Subcutaneous adipose tissue (tissue), 4 donors: ENCODE results near the gene SLC16A14. TPM values are rescaled to one million over a fixed set of nuclear protein-coding genes. Genes with fewer than 3 reads are reported as not detected.

Experiments
- CTCF ChIP-seq: fragments of 450-650 bp; IDR thresholded peaks from one replicate; pipeline ENCODE4 v1.5.1; 2016; ENCODE audit warnings: low read depth, mild to moderate bottlenecking, control low read depth, antibody characterized with exemption, moderate library complexity
- total RNA-seq, 4 donors: library from RNA; depleted of rRNA; stranded (reverse); fragments of >200 nt; gene quantifications; one replicate each; pipeline ENCODE4 v1.1.0, GENCODE V29; 2016

SLC16A14 gene
- total RNA-seq, 4 donors from 2014 or later = 0.68 to 3.3 (median 1.8) TPM

GRCh38 chr2:230023313-230023712 is 45.4 kb downstream of the SLC16A14 start:
- TF ChIP-seq CTCF = no peak

GRCh38 chr2:230019742-230020141 is 49.0 kb downstream of the SLC16A14 start:
- no peak for TF ChIP-seq CTCF

GRCh38 chr2:230018153-230018552 is 50.6 kb downstream of the SLC16A14 start:
- TF ChIP-seq CTCF = no peak

GRCh38 chr2:230016844-230017243 is 51.9 kb downstream of the SLC16A14 start:
- TF ChIP-seq CTCF = no peak

- no peak for TF ChIP-seq CTCF
These were observed 56.3 kb downstream of the SLC16A14 start for GRCh38 chr2:230012267-230012884.

GRCh38 chr2:230011617-230012016 is 57.1 kb downstream of the SLC16A14 start:
- TF ChIP-seq CTCF = no peak

GRCh38 chr2:230010501-230010900 is 58.2 kb downstream of the SLC16A14 start:
- TF ChIP-seq CTCF = no peak
